ENCODE measurements around the gene POLN.
"Not testable (repeated sequence)": the region's sequence is repeated elsewhere in the genome, so short reads cannot be mapped to it uniquely, and the experiment has no call there.

Gene POLN

GRCh38 chr4:2049381-2049780 is 192.5 kb downstream of the POLN start:
- DNase-seq = no peak

- DNase-seq = no peak
Measured at GRCh38 chr4:2048831-2049230, 193.1 kb downstream of the POLN start.

GRCh38 chr4:2047781-2048581 is 193.9 kb downstream of the POLN start:
- no peak for DNase-seq

- DNase-seq = no peak
Measured at GRCh38 chr4:2047031-2047660, 194.8 kb downstream of the POLN start.

DNA sequence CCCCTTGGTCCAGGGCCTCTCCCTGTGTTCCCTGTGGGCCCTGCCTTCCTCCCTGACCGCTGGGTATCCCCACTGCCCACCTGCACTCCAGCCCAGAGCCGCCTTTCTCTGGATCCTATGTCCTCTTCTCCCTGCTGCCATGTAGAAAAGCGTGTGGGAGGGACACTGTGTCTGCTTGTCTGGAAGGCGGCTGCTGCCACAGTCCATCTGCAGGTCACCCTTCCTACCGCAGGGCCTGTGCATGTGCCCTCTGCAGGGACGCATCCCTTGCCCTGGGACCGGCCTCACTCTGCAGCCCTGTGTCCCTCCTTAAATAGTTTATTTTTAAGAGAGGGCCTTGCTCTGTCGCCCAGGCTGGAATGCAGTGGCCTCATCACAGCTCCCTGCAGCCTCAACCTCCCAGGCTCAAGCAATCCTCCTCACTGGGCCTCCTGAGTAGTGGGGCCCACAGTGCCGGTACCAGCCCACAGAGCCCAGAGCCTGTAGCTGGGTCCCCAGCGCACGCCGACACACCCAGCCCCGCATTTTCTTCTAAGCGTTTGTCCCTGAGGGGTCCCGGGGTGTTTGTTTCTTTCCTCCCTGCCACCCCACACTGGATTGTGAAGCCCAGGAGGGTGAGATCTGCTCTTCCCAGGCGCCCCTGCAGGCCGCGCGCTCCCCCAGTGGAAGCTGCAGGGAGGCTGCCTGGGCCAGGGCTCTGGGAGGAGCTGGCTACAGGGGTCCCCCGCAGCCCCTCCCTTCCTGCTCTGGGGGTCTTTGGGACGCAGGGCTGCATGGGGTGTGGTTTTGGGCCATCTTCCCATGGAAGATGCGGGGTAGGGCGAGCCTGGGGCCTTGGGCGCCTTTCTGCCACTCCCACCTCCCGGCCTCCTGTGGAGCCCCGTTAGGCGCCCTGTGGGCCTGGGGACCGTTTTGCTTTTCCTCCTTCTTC is 195.6 kb downstream of the POLN start:
- DNase-seq = no peak

GRCh38 chr4:2045518-2045951 is 196.4 kb downstream of the POLN start:
- no peak for DNase-seq

GRCh38 chr4:2044542-2045517 is 197.1 kb downstream of the POLN start:
- no peak for DNase-seq

DNA sequence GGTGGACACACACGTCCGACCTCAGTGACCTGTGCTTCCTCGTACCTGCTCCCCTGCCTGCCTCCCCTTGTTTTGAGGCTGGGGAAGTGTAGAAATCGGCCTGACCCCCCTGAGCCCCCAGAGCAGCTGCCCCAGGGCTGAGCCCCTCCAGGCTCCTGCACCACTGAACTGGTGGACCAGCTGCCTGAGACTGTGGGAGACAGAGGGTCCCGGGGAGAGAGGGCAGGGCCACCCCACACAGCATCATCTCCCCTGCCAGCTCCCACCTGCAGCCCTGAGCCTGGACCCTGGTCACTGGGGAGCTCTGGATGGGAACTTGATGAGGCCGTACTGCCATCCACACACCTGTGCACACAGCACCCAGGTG is 197.8 kb downstream of the POLN start:
- no peak for DNase-seq

GRCh38 chr4:2043396-2044118 is 198.4 kb downstream of the POLN start:
- DNase-seq = no peak

GRCh38 chr4:2042947-2043395 is 198.9 kb downstream of the POLN start:
- DNase-seq = no peak

GRCh38 chr4:2042204-2042946 is 199.5 kb downstream of the POLN start:
- peak; percentile 27 for DNase-seq

DNA sequence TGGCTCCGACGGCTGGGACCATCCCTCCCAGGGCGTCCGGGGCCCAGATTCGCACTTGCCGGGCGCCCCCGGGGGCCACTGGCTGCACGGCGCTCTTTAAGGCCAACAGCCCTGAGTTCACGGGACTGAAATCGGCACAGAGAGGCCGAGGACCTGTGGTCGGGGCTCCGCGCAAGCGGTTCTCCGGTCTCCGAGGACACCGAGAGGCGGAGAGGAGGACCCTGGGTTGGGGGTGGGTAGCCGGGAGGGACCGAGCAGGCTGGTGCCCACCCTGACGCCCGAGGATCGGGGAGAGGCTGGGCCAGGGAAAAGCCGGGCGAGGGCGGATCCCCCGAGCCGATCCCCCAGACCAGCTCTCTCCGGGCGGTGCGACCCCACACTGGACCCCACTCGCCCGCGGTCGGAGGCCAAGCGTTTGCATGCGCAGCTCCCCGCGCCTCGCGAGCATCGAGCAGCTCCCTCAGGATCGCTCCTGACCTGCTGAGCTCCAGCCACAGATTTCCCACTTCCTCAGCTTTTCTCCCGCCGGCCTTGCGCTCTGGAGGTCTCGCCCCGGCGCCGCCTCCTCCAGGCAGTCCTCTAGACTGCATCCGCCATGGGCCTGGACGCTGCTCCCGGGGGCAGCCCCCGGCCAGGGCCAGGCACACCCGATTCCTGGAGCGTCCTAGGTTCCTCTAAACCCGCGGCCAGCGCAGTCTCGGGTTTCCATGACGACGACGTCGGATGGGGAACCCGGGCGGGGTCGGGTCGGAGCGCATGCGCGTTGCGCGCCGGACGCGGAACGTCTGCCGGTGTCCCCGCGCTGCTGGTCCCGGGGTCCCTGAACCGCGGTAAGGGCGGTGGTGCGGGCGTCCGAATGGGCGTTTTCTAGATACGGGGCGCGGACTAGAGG is 200.4 kb downstream of the POLN start:
- DNase-seq = peak; percentile 62

DNA sequence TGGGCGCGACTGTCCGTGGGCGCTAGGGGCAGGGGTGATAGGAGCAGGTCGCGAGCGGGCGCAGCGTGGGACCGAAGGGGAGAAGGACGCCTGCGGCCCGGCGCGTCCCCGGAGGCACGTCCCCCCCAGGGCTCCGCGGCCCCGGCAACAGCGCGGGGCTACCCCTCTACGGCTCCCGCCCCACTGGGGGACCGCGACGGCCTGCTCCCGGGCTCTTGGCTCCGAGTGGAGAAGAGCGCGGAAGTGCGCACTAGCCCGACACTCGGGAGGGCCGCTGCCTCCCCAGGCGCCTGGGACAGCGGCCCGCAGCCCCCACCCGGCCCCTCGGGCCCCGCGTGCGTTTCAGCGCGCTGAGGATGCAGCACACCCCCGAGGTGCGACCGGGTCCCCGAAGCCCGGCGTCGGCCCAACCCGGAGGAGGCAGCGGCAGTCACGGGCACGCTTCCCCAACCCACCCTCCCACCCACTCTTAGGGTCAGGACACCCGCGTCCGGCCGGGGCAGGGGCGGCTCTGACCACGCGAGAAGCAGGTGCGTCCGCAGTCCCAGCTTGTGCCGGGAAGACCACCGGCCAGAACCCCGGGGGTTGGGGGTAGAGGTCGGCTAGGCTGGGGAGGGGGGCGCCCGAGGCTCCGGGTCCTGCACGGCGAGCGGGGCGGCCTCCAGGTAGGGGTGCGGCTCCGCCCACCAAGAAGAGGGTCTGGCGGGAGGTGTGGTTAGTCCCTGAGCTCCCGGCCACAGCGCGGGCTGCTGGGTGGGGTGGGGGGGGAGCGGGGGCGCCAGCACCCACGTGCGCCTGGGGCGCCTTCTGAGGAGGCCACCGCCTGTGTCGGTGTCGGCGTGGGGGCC is 201.3 kb downstream of the POLN start:
- peak; percentile 17 for DNase-seq

DNA sequence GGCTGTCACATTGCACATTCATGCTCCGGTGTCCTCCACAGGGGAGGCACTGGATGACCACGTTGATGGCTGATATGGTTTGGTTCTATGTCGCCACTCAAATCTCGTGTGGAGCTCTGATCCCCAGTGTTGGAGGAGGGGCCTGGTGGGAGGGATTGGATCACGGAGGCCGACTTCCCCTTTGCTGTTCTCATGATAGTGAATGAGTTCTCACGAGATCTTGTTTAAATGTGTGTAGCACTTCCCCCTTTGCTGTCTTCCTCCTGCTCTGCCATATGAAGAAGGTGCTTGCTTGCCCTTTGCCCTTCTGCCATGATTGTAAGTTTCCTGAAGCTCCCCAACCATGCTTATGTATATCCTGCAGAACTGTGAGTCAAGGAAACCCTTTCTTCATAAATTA is 205.1 kb downstream of the POLN start:
- DNase-seq = no peak

DNA sequence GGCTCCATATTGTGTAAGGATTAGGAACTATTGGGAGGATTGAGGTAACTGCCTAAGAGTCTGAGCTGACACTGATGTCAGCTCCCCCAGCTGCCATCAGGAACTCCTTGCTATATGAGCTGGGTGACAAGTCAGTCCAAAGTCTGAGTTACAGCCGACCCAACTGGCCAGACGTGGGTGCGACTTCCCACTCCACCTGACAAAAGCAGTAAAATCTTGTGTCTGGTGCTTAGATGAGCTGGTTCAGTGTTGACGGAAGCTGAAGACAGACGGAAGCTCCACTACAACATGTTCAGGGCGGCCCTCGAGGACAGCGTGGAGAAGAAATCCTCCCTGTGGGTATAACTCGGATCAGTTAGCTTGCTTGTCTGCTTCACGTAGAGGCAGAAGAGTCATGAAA is 205.6 kb downstream of the POLN start:
- no peak for DNase-seq

DNA sequence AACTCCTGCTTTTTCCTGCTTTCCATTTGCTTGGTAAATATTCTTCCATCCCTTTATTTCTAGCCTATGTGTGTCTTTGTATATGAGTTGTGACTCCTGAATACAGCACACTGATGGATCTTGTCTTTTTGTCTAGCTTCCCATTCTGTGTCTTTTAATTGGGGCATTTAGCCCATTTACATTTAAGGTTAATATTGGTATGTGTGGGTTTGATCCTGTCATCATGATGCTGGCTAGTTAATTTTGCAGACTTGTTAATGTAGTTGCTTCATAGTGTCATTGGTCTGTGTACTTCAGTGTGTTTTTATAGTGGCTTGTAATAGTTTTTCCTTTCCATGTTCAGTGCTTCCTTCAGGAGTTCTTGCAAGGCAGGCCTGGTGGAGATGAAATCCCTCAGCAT is 210.8 kb downstream of the POLN start:
- not testable (repeated sequence) for DNase-seq

DNA sequence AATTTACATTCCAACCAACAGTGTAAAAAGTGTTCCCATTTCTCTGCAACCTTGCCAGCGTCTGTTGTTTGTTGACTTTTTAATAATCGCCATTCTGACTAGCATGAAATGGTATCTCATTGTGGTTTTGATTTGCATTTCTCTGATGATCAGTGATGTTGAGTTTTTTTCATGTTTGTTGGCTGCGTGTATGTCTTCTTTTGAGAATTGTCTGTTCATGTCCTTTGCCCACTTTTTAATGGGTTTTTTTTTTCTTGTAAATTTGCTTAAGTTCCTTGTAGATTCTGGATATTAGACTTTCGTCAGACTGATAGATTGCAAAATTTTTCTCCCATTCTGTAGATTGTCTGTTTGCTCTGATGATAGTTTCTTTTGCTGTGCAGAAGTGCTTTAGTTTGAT is 214.8 kb downstream of the POLN start:
- not testable (repeated sequence) for DNase-seq

GRCh38 chr4:2025817-2026216 is 216.1 kb downstream of the POLN start:
- no peak for DNase-seq

DNA sequence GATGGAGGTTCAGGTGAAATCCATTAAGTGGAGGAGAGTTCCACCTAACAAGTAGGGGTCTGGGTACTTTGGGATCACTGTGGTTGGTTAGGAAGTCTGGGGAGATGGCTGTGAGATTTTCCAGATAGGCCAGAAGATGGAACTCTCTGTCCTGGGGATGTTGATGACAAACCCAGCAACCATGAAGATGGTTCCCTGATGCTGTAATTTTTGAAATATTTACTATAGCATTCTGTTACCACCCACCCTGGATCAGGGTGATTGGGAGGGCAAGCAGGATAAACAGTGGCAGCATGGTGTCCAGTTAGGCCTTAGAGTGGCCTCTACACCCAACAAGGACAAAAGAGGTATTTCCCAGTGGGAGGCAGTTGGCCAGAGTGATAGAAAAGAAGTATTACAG is 217.2 kb downstream of the POLN start:
- DNase-seq = no peak
